GM10248 (cell line): ENCODE measurements around the gene ZNF771.
A peak's percentile ranks its signal among the peaks of the same experiment; 100 is the strongest.

Experiments
- CTCF ChIA-PET: fragments of 300-600 bp; sonication (Branson Sonifier 250); formaldehyde crosslinking; extraction: SDS; loops from one replicate; lab custom pipeline; 2021; ENCODE audit warnings: antibody characterized with exemption; lab: Yijun Ruan, JAX
- POLR2A ChIA-PET: fragments of 350-650 bp; sonication (Branson Sonifier 250); formaldehyde crosslinking; extraction: SDS; loops from one replicate; lab custom pipeline; 2020; ENCODE audit warnings: antibody characterized with exemption; lab: Yijun Ruan, JAX
- DNase-seq: peaks from one replicate; pipeline ENCODE4 v3.0.0; 2012; ENCODE audit errors: extremely low spot score
- TF ChIP-seq, protein P1 (sequence below): IDR thresholded peaks from 2 replicates; pipeline ENCODE4 v1.5.1; 2012; ENCODE audit warnings: mild to moderate bottlenecking, low read depth; ENCODE audit errors: extremely low read depth, missing control alignments, control extremely low read depth

Gene ZNF771

DNA sequence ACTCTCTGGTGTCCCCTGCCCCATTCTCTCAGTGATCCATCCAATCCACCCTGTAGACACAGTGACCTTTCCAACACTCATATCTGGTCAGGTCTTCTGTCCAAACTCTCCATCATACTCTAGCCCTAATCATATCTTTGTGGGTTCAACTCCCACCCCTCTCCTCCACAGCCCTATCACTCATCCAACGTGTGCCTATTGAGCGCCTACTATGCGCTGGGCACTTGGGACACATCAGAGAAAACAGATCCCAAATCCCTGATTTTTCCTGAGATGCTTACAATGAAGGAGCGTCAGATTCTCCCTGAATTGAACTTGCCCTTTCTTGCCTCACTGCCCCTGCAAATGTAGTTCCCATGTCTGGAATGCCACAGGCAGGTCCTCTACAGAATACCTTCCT lies 20.6 kb downstream of the ZNF771 start:
- ChIA-PET POLR2A (no interaction called here), CTCF (interaction anchor here (1.1 to 4.5 kb wide), 4 partner anchors 13 to 189 kb away, joined by 3 to 73 read pairs (median 4); partner anchors contain the start of gene SEPHS2)
- no peak for DNase-seq
- TF ChIP-seq, protein P1, sequence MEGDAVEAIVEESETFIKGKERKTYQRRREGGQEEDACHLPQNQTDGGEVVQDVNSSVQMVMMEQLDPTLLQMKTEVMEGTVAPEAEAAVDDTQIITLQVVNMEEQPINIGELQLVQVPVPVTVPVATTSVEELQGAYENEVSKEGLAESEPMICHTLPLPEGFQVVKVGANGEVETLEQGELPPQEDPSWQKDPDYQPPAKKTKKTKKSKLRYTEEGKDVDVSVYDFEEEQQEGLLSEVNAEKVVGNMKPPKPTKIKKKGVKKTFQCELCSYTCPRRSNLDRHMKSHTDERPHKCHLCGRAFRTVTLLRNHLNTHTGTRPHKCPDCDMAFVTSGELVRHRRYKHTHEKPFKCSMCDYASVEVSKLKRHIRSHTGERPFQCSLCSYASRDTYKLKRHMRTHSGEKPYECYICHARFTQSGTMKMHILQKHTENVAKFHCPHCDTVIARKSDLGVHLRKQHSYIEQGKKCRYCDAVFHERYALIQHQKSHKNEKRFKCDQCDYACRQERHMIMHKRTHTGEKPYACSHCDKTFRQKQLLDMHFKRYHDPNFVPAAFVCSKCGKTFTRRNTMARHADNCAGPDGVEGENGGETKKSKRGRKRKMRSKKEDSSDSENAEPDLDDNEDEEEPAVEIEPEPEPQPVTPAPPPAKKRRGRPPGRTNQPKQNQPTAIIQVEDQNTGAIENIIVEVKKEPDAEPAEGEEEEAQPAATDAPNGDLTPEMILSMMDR, result no peak

DNA sequence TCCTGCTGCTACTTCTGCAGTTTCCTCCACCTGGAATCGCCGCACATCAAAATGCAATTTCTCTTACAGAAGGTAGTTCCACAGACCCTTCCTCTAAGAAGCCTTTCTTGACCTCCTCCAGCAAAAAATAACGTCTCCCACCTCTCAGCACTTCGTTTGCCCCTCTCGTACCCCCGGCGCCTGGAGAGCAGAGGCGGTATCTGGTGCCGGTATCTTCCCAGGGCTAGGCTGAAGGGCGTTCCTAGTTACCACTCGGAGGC lies 21.9 kb downstream of the ZNF771 start:
- CTCF ChIA-PET, result interaction anchor here (0.6 to 4.5 kb wide), 79 partner anchors 9 to 421 kb away, joined by 3 to 73 read pairs (median 5); partner anchors contain the start of genes ITGAL, PRR14, SEPHS2 and SEPTIN1
- DNase-seq, result no peak
- POLR2A ChIA-PET, result interaction anchor here (0.6 to 1.2 kb wide), 9 partner anchors 11 to 229 kb away, joined by 3 to 8 read pairs (median 4); partner anchors contain the start of genes FBRS, SEPHS2 and ZNF689
- TF ChIP-seq, protein P1, result no peak

DNA sequence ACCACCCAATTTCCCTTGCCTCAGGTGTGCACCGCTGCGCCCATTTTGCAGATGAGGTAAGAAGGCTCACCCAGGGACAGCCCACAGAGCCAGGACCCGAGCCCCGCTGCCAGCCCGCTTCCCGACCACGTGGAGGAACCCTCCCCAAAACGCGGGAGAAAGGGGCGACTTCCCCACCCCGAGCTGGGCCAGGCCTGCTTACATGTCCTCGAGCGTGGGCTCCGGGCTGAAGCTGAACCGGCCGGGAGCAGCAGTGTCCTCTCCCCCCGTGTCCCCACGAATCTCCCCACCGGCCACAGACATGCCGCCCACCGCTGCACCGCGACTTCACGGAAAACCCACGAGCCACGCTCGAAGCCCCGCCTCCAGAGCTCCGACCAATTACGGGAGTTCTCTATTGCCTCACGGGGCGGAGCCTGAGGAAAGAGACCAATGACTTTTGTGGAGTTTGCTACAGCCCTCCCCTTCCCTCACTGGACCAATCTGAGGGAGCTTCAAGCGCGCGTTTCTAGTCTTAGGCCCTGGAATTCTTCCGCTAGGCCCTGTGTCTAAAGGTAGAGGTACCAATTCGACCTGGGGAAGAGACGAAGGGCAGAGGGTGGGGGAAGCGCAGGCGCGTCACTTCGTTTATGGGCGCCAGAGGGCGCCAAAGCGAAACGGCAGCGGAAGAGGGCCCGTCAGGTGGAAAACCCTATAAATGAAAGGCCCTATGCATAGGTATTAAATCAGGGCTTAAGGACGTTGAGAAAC lies 22.4 kb downstream of the ZNF771 start, which contains the start of gene DCTPP1:
Gene DCTPP1, minus strand, starts transcription at position 353 of the 750 bp plus-strand sequence. Its CDS starts 50 bp downstream, at position 303.
- POLR2A ChIA-PET, result interaction anchor here (0.6 to 1.2 kb wide), 9 partner anchors 12 to 229 kb away, joined by 3 to 8 read pairs (median 4); partner anchors contain the start of genes FBRS, SEPHS2 and ZNF689
- CTCF ChIA-PET, result interaction anchor here (0.6 to 4.5 kb wide), 82 partner anchors 9 to 422 kb away, joined by 3 to 73 read pairs (median 5); partner anchors contain the start of genes ITGAL, PRR14, SEPHS2 and SEPTIN1
- peak; percentile 95 for DNase-seq
- TF ChIP-seq, protein P1, result peak; percentile 90

DNA sequence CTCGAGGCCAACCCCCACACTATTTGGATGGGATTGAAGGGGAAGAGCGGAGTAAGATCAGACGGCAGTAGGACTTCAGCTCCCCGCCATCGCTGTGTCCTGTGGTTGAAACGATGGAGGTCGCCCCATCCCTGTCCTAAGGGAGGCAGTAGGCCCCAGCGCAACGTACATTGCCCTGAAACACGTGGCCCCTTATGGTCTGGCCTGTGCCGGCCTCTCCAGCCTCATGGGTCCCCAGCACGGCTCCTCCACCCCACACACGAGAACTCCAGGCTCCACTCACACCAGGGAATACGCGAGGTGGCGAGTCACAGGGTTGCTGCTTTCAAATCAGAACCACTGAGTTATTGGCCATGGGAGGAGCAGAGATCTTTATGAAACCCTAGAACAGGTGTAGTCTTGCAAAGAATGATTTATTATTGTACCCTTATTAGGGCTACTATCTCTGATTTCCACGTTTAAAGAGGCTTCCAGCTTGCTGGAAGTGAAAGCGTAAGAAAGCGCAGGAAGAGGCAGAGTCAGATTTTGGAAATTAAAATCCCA lies 23.1 kb downstream of the ZNF771 start:
- DNase-seq, result no peak
- POLR2A ChIA-PET, result interaction anchor here (0.9 to 1.0 kb wide), 4 partner anchors 12 to 140 kb away, joined by 3 to 8 read pairs (median 5); no protein-coding TSS in a partner anchor
- CTCF ChIA-PET, result interaction anchor here (0.7 to 4.5 kb wide), 53 partner anchors 10 to 422 kb away, joined by 3 to 73 read pairs (median 7); partner anchors contain the start of genes ITGAL, SEPHS2, SEPTIN1 and TBC1D10B
- TF ChIP-seq, protein P1, result peak; percentile 28

DNA sequence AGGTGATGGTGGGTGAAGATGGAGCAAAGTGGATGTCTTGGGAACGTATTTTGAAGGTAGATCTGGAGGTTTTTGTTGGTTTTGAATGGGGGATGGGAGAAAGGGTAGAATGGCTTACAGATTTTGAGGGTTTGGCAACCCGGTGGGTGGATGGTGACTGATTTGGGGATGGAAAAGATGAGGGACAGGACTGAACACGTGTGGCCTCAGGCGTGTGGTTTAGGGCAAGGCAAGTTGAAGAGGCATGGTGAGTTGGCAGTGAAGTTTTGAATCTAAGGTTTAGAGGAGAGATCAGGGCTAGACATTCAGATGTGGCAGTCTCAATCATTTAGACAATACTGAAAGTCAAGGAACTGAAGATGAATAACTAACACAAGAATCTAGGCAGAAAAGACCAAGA lies 27.4 kb downstream of the ZNF771 start:
- TF ChIP-seq, protein P1, result no peak

DNA sequence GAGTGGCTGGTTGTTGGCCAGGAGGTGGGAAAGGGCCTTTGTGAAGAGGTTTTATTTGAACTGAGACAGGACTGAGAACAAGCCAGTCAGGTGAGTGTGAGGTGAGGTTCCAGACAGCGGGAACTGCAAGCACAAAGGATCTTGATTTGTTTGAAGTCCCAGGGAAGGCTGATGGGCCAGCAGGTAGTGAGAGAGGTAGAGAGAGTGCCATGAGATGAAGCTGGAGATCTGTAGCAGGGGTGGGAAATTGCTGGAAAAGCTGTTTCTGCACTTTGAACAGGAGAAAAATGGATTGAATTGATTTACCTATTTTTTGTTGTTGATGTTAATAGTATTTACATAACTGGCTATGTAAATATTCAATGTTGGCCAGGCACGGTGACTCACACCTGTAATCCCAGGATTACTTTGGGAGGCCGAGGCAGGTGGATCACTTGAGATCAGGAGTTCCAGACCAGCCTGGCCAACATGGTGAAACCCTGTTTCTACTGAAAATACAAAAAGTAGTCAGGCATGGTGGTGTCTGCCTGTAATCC lies 30.2 kb downstream of the ZNF771 start:
- DNase-seq, result no peak
- ChIA-PET CTCF (interaction anchor here (1.1 to 8.8 kb wide), 3 partner anchors 7 to 98 kb away, joined by 3 to 73 read pairs (median 5); partner anchors contain the start of genes DCTPP1 and ZNF747), POLR2A (no interaction called here)
- TF ChIP-seq, protein P1, result no peak

More for the DNA sequence above, 27.4 kb downstream of the ZNF771 start:
- DNase-seq, result no peak
- POLR2A ChIA-PET, result no interaction called here
- CTCF ChIA-PET, result interaction anchor here (1.0 to 1.1 kb wide), 5 partner anchors 11 to 194 kb away, joined by 3 to 4 read pairs (median 3); partner anchors contain the start of gene SEPHS2
